ENCODE data around the gene STAC2. TPM values are rescaled to one million over a fixed set of nuclear protein-coding genes. Genes with fewer than 3 reads are reported as not detected.

STAC2 gene
- total RNA-seq, 1 donor from 2014 or later: 0.67 TPM

- intact Hi-C loops (cut with DNase I): no loop called here
- DNase-seq (ENCODE audit: low spot score): no peak
Observed at GRCh38 chr17:39195568-39196160, 30.1 kb downstream of the STAC2 start.

- intact Hi-C loops (cut with DNase I): no loop called here
- DNase-seq (ENCODE audit: low spot score): no peak
Observed at GRCh38 chr17:39194985-39195524, 30.7 kb downstream of the STAC2 start.

- intact Hi-C loops (cut with DNase I): no loop called here
- DNase-seq (ENCODE audit: low spot score): peak; percentile 84
Observed at GRCh38 chr17:39194089-39194984, 31.4 kb downstream of the STAC2 start.

GRCh38 chr17:39193346-39193745 is 32.4 kb downstream of the STAC2 start:
- no peak for DNase-seq (ENCODE audit: low spot score)
- intact Hi-C loops (cut with DNase I): no loop called here

GRCh38 chr17:39192901-39193300 is 32.8 kb downstream of the STAC2 start:
- intact Hi-C loops (cut with DNase I): no loop called here
- no peak for DNase-seq (ENCODE audit: low spot score)

GRCh38 chr17:39191750-39192510 is 33.8 kb downstream of the STAC2 start:
- intact Hi-C loops (cut with DNase I): no loop called here
- no peak for DNase-seq (ENCODE audit: low spot score)

GRCh38 chr17:39187152-39187830 is 38.5 kb downstream of the STAC2 start:
- intact Hi-C loops (cut with DNase I): no loop called here
- no peak for DNase-seq (ENCODE audit: low spot score)

GRCh38 chr17:39186481-39187002 is 39.2 kb downstream of the STAC2 start:
- no peak for DNase-seq (ENCODE audit: low spot score)
- intact Hi-C loops (cut with DNase I): no loop called here

- intact Hi-C loops (cut with DNase I): no loop called here
Observed at GRCh38 chr17:39183720-39184119, 42.0 kb downstream of the STAC2 start.

GRCh38 chr17:39183045-39183444 is 42.7 kb downstream of the STAC2 start:
- intact Hi-C loops (cut with DNase I): no loop called here

More at GRCh38 chr17:39183720-39184119, 42.0 kb downstream of the STAC2 start:
- no peak for DNase-seq (ENCODE audit: low spot score)

GRCh38 chr17:39181303-39181702 is 44.4 kb downstream of the STAC2 start:
- DNase-seq (ENCODE audit: low spot score): no peak
- intact Hi-C loops (cut with DNase I): no loop called here

More at GRCh38 chr17:39183045-39183444, 42.7 kb downstream of the STAC2 start:
- no peak for DNase-seq (ENCODE audit: low spot score)

- intact Hi-C loops (cut with DNase I): no loop called here
- DNase-seq (ENCODE audit: low spot score): no peak
Observed at GRCh38 chr17:39178536-39178935, 47.2 kb downstream of the STAC2 start.

GRCh38 chr17:39177256-39177655 is 48.5 kb downstream of the STAC2 start:
- DNase-seq (ENCODE audit: low spot score): no peak
- intact Hi-C loops (cut with DNase I): no loop called here

GRCh38 chr17:39175695-39176093 is 50.1 kb downstream of the STAC2 start:
- DNase-seq (ENCODE audit: low spot score): no peak

GRCh38 chr17:39174920-39175694 is 50.6 kb downstream of the STAC2 start:
- no peak for DNase-seq (ENCODE audit: low spot score)
- intact Hi-C loops (cut with DNase I): no loop called here

More at GRCh38 chr17:39175695-39176093, 50.1 kb downstream of the STAC2 start:
- intact Hi-C loops (cut with DNase I): no loop called here

GRCh38 chr17:39173526-39174274 is 52.0 kb downstream of the STAC2 start:
- intact Hi-C loops (cut with DNase I): no loop called here
- DNase-seq (ENCODE audit: low spot score): no peak

- DNase-seq (ENCODE audit: low spot score): no peak
- intact Hi-C loops (cut with DNase I): no loop called here
Observed at GRCh38 chr17:39173080-39173479, 52.7 kb downstream of the STAC2 start.

GRCh38 chr17:39171933-39172332 is 53.8 kb downstream of the STAC2 start:
- intact Hi-C loops (cut with DNase I): no loop called here

More at GRCh38 chr17:39171933-39172332, 53.8 kb downstream of the STAC2 start:
- DNase-seq (ENCODE audit: low spot score): no peak
